Muscle layer of colon (tissue), 2 donors: ENCODE measurements around the gene RECQL5.

Experiments
- H3K27ac ChIP-seq: one replicate; pipeline ENCODE4 v1.7.0; 2013; ENCODE audit warnings: low read depth, mild to moderate bottlenecking, low read length, moderate library complexity
- H3K27me3 ChIP-seq, 2 donors: one replicate each; pipeline ENCODE4 v1.7.0; 2013; ENCODE audit warnings: low read length in 2 of 2, mild to moderate bottlenecking in 2 of 2; ENCODE audit not compliant: insufficient read depth in 2 of 2, control insufficient read depth in 1 of 2
- H3K36me3 ChIP-seq: one replicate; pipeline ENCODE4 v1.7.0; 2013; ENCODE audit warnings: mild to moderate bottlenecking, low read length; ENCODE audit not compliant: insufficient read depth
- H3K4me1 ChIP-seq: one replicate; pipeline ENCODE4 v1.7.0; 2013; ENCODE audit warnings: mild to moderate bottlenecking, low read length; ENCODE audit not compliant: insufficient read depth
- H3K4me3 ChIP-seq, 2 donors: one replicate each; pipeline ENCODE4 v1.7.0; 2013; ENCODE audit warnings: low read length in 2 of 2, low read depth in 1 of 2, mild to moderate bottlenecking in 1 of 2, moderate library complexity in 1 of 2
- H3K9ac ChIP-seq: one replicate; pipeline ENCODE4 v1.7.0; 2013; ENCODE audit warnings: low read length
- H3K9me3 ChIP-seq: one replicate; pipeline ENCODE4 v1.7.0; 2013; ENCODE audit warnings: mild to moderate bottlenecking, low read length
- donor health status: abdominal sarcoma.
- donor health status: Adenocarcinoma of cecum.

Gene RECQL5

DNA sequence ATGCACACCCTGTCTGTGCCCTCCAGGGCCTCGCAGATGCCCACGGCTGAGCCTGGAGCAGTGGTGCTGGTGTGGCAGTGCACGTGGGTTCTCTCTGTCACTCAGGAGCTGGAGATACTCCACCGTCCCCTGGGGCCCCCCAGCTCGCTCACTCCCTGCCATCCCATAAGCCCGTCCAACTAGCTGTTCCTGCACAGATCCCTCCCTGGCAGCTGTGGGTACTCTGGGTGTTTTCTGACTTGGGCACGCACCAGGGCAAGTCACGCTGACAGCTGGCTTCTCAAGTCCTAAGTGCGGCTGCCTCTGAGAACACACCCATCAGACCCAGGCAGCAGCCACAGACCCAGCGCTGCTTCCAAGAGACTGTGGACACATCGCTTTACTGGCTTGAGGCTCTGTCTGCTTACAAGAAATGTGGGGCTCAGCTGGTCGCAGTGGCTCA, 28.9 kb upstream of the RECQL5 start:
- H3K4me1 ChIP-seq = peaks cover 63% of the 10 kb centered on the region
- H3K4me3 ChIP-seq = no peak overlapping the region
- peaks cover 44% of the 10 kb centered on the region for H3K36me3 ChIP-seq
- H3K27ac ChIP-seq = no peak overlapping the region
- H3K27me3 ChIP-seq = no peaks in the 10 kb centered on the region
- no peak overlapping the region for H3K9ac ChIP-seq
- no peaks in the 10 kb centered on the region for H3K9me3 ChIP-seq

GRCh38 chr17:75695141-75695829, 28.3 kb upstream of the RECQL5 start:
- peak overlapping the region; percentile 70 for H3K27ac ChIP-seq
- no peaks in the 10 kb centered on the region for H3K9me3 ChIP-seq
- no peaks in the 10 kb centered on the region for H3K27me3 ChIP-seq
- H3K9ac ChIP-seq = no peak overlapping the region
- H3K36me3 ChIP-seq = peaks cover 39% of the 10 kb centered on the region
- no peak overlapping the region for H3K4me3 ChIP-seq
- peaks cover 66% of the 10 kb centered on the region for H3K4me1 ChIP-seq

GRCh38 chr17:75694536-75694935, 27.6 kb upstream of the RECQL5 start:
- peaks cover 58% of the 10 kb centered on the region for H3K4me1 ChIP-seq
- H3K36me3 ChIP-seq = peaks cover 31% of the 10 kb centered on the region
- H3K4me3 ChIP-seq = no peak overlapping the region
- H3K9ac ChIP-seq = no peak overlapping the region
- H3K9me3 ChIP-seq = no peaks in the 10 kb centered on the region
- no peaks in the 10 kb centered on the region for H3K27me3 ChIP-seq
- H3K27ac ChIP-seq = peak overlapping the region; percentile 70

DNA sequence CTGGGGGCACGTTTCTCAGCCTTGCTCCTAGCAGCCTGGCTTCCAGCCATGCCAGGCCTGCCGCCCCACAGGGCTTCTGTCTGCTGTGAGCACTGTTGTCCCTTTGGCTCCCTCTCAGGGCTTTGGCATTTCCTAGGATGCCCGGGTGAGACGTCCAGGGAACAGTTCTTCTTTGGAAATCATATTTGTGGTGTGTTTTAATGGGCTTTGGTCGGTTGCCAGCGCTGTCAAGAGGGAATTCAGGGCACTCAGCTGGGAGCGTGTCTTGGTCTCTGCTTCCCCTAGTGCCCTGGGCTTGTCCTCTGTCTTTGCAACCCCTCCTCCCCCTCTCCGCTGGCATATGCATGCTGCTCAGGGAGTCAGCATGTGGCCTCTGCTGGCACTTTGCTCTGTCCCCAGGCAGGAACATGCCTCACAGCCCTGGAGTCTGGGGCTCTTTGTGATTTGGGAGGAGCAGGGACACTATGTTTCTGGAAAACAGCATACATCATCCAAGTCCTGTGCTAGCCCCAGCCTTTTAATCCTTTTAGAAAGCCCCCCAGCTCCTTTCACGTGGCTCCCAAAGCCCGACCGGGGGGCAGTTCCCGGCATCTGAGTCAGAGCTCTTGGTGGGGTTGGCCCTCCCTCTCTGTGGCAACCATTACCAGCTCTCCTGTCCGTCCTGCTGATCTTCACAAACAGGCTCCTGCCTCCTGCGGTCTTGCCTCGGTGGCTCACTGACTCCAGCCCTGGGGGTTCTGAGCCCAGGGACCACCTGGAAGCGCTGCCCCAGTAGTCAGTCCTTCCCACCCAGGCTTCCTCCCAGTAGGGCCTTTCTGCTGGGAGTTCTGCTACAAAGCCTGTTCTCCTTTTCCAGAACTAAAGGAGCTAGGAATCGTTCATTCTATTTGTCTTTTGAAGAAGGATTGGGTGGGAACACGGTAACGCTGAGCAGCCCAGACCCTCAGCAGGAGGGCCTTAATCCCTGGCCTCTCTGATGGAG, 26.8 kb upstream of the RECQL5 start:
- H3K4me1 ChIP-seq = peaks cover 60% of the 10 kb centered on the region
- H3K36me3 ChIP-seq = peaks cover 31% of the 10 kb centered on the region

DNA sequence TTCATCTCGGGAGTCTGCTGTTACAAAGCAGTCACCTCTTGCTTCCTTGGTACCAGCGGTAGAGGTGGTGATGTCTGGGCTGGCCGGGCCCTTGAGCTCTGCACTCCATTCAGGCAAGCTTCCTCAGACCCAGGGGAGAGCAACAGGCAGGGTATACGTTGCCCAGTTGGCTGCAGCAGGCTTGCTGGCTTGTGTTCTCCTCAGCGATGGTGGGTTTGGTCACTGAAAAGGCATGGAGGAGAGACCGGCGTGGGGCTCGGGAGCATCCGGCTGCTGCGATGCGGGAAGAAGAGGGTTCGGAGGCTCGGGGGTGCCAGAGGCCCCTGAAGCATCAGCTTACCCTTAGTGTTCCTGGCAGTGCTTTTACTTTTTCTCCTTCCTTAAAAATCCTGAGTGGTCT, 26.0 kb upstream of the RECQL5 start:
- peaks cover 60% of the 10 kb centered on the region for H3K4me1 ChIP-seq
- H3K9ac ChIP-seq = peak overlapping the region; percentile 30
- peaks cover 31% of the 10 kb centered on the region for H3K36me3 ChIP-seq
- no peaks in the 10 kb centered on the region for H3K9me3 ChIP-seq
- no peaks in the 10 kb centered on the region for H3K27me3 ChIP-seq
- peak overlapping the region; percentile 70 for H3K27ac ChIP-seq
- H3K4me3 ChIP-seq = no peak overlapping the region

More for the DNA sequence above, 26.8 kb upstream of the RECQL5 start:
- H3K9me3 ChIP-seq = no peaks in the 10 kb centered on the region
- H3K27ac ChIP-seq = peak overlapping the region; percentile 70
- H3K27me3 ChIP-seq = no peaks in the 10 kb centered on the region
- no peak overlapping the region for H3K4me3 ChIP-seq
- H3K9ac ChIP-seq = peak overlapping the region; percentile 30

DNA sequence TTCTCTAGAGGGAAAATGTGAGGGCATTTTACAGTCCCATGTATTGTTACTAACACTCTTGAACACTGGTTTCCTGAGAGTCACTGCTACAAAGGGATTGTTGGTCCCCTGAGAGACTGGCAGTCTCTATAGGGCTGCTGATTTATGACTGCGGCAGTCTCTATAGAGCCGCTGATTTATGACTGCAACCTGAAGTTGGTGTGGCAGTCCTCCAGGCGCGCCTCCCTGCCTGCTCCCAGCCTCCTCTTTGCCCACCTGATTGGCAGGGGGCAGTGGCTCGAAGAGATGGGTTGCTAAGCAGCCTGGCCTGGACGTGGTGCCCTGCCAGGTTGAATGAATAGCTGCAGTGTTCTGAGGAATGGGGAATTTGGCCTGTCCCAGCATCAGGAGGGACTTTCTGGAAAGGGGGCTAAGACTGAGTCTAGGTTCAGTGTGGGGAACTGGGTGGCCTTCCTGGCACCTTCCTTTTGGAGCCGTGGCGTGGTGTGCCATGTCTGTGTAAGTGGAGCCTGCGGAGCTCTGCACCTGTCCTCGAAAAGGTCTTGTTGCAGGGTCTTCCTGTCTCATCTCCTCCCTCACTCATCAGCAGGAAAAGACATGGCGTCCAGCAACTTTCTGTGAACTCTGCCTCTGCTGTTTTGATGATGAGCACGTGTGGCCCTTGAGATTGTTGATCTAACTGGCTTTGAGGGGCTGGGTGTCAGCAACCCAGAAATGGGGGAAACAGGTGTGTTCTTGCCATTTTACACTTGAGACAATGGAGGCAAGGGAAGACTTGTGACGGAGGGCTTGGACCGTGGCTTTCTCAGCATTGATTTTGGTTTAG, 25.1 kb upstream of the RECQL5 start:
- H3K27ac ChIP-seq = peak overlapping the region; percentile 22

DNA sequence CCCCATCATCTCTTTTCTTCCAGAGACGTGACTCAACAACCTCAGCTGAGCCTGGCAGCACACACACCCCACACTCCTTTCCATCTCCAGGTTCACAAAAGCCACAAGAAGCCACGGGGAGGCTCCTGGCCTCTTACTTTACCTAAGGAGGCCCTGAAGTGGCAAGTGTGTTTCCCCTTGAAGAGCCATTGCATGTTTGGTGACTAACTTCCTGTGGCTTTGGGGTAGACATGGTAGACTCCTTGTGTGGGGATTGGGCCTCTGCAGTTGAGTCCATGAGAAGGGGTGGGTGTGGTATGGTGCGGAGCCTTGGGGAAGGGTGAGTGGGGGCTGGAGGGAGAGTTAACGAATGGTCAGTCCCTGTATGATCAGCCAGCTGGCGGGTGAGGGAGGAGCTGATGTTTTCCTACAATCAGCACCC, 24.4 kb upstream of the RECQL5 start:
- H3K9me3 ChIP-seq = no peaks in the 10 kb centered on the region
- H3K36me3 ChIP-seq = peaks cover 25% of the 10 kb centered on the region
- no peak overlapping the region for H3K4me3 ChIP-seq
- H3K27ac ChIP-seq = no peak overlapping the region
- no peak overlapping the region for H3K9ac ChIP-seq
- H3K4me1 ChIP-seq = peaks cover 56% of the 10 kb centered on the region
- H3K27me3 ChIP-seq = no peaks in the 10 kb centered on the region

More for the DNA sequence above, 25.1 kb upstream of the RECQL5 start:
- Histone ChIP-seq H3K4me1 (peaks cover 57% of the 10 kb centered on the region), H3K27me3 (no peaks in the 10 kb centered on the region), H3K9ac (no peak overlapping the region), H3K4me3 (no peak overlapping the region), H3K9me3 (no peaks in the 10 kb centered on the region), H3K36me3 (peaks cover 25% of the 10 kb centered on the region)

- no peaks in the 10 kb centered on the region for H3K27me3 ChIP-seq
- no peak overlapping the region for H3K27ac ChIP-seq
- H3K36me3 ChIP-seq = peaks cover 11% of the 10 kb centered on the region
- no peaks in the 10 kb centered on the region for H3K9me3 ChIP-seq
- no peak overlapping the region for H3K9ac ChIP-seq
- no peak overlapping the region for H3K4me3 ChIP-seq
- H3K4me1 ChIP-seq = peaks cover 51% of the 10 kb centered on the region
Measured at GRCh38 chr17:75689441-75689873, 22.5 kb upstream of the RECQL5 start.

DNA sequence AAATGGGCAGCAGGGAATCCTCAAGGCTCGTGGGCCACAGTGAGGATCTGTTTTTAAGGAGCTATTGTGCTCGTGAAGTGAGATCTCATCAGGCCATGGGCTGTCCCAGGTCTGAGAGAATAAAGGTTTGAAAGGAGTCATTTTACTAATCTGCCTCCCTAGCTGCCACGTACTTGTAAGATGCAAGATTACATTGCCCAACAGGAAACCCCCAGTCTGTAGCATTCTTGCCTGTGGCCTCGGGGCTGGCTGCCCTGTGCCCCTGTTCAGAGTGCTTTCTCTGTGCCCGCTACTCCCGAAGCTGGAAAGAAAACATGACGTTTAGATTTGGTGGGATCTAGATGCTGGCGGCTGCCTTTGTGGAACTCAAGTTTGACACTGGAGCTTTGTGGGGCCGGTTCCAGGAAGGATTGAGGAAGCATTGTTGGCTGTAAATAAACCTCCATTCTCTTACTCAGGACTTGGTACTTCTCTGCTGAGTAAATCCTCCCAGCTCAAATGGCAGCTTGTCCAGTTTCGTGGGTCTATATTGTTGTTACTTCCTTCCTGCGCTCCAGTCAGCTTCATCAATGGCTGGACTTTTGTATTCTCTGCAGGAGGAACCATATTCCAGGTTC, 21.4 kb upstream of the RECQL5 start:
- Histone ChIP-seq H3K4me1 (peaks cover 40% of the 10 kb centered on the region), H3K36me3 (peaks cover 11% of the 10 kb centered on the region), H3K27ac (peak overlapping the region; percentile 30), H3K27me3 (no peaks in the 10 kb centered on the region), H3K9ac (no peak overlapping the region), H3K4me3 (no peak overlapping the region), H3K9me3 (no peaks in the 10 kb centered on the region)

DNA sequence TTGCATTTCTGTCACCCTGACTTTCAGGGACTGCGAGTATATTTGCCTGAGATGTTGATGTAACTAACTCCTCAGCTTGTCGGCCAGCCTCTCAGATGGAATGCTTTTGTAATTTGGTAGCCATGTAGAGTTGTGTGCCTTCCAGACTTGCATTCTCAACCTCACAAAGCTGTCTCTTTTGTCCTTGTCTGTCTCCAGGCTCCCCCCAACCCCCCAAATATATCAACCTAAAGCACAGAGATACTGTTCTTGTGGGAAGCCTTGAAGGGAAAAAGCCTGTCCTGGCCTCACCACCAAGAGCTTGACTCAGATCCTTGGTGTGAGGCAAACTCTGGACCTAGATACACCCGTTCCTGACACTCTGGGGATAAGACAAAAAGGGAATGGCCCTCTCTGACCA, 18.5 kb upstream of the RECQL5 start:
- no peak overlapping the region for H3K9ac ChIP-seq
- H3K4me1 ChIP-seq = peaks cover 12% of the 10 kb centered on the region

More for the DNA sequence above, 18.5 kb upstream of the RECQL5 start:
- H3K27me3 ChIP-seq = no peaks in the 10 kb centered on the region
- no peaks in the 10 kb centered on the region for H3K9me3 ChIP-seq
- H3K36me3 ChIP-seq = peaks cover 5% of the 10 kb centered on the region
- H3K27ac ChIP-seq = no peak overlapping the region
- H3K4me3 ChIP-seq = no peak overlapping the region
